Stimulated activated CD8-positive, alpha-beta memory T cell treated with anti-CD3 and anti-CD28 coated beads, Interleukin-12 subunit alpha, Interleukin-12 subunit beta, amount 100 ng/mL, for 24 hours (primary cell): Measurements from ENCODE around the gene CSF1R.
"Not testable (repeated sequence)": the region's sequence is repeated elsewhere in the genome, so short reads cannot be mapped to it uniquely, and the experiment has no call there.

Experiments
- DNase-seq: peaks from one replicate; pipeline ENCODE4 v3.0.0-alpha.2; 2020; ENCODE audit errors: extremely low read depth

Gene CSF1R

DNA sequence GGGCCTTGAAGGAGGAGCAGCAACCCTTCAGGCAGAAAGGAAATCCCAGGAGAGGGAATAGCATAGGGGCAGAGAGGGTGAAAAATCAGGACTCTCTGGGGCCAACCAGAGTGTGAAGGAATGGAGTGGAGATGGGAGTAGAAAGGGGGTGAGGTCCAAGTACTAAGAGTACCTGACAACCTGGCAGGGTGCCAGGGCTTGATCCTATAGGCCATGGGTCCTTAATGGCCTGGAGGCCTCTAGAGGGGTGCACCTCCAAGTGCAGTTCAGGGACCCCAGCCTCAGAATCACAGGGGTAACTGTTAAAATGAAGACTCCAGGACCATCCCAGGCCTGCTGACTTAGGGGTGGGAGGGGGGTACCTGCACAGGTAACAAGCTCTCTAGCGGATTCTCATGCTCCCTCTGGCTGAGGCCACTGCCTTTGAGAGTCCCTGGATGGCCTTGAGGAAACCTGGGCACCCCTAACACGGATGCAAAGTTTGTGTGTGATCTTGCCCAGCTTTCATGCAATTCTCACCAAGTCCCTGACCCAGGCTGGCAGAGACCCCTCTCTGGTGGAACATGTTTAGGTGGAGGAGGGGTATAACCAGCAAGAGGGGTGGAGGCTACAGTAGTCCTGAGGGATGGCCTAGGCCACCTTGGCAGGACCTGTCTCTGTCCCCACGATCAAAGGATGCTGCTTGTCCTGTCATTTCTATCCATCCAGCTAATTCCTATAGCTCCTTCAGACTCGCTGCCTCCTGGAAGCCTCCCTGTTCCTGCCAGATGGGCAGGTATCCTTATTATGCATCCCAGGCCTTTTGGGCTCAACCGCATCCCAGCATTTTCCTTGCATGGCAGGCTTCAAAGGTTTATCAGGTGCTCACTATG, 17.6 kb upstream of the CSF1R start:
- no peak for DNase-seq

DNA sequence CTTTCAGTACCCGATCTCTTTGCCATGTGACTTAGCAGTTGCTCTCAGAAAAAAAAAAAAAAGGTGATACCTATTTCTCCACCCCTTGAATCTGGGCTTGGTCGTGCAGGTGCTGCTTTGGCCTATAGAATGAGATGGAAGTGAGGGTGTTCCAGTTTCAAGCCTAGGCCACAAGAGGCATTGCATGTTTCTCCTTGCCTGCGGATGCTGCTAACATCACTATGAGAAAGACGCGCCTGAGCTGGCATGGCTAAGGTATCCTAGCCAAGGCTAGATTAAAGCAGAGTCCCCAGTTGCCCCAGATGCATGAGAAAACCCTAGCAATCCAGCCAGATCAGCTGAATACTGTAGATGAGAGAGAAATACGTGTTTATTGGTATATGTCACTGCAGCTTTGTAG, 14.7 kb upstream of the CSF1R start:
- no peak for DNase-seq

DNA sequence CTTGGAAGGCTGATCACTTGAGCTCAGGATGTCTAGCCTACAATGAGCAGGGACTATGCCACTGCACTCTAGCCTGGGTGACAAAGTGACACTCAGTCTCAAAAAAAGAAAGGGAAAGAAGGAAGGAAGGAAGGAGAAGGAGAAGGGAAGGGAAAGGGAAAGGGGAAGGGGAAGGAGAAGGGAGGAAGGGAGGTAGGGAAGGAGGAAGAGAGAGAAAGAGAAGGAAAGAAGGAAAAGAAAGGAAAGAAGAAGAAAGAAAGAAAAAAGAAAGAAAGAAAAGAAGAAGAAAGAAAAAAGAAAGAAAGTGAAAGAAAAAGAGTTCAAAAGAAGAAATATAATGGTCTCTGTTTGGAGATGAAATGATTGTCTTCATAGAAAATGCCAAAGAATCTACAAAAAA, 10.8 kb upstream of the CSF1R start:
- no peak for DNase-seq

DNA sequence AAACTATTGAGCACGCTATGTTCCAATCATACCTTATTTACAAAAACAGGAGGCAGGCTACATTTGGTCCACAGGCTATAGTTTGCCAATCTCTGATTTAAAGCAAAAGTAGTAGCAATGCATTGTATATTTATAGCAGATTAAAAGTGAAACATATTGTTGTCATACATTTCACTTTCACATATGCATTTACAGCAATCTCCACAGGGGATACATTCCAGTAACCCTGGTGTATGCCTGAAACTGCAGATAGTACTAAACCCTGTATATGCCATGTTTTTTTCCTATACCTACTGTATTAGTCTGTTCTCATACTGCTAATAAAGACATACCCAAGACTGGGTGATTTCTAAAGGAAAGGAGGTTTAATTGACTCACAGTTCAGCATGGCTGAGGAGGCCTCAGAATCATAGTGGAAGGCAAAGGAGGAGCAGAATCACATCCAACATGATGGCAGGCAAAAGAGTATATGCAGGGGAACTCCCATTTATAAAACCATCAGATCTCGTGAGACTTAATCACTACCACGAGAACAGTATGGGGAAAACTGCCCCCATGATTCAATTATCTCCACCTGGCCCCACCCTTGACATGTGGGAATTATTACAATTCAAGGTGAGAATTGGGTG, 5.9 kb upstream of the CSF1R start:
- no peak for DNase-seq

DNA sequence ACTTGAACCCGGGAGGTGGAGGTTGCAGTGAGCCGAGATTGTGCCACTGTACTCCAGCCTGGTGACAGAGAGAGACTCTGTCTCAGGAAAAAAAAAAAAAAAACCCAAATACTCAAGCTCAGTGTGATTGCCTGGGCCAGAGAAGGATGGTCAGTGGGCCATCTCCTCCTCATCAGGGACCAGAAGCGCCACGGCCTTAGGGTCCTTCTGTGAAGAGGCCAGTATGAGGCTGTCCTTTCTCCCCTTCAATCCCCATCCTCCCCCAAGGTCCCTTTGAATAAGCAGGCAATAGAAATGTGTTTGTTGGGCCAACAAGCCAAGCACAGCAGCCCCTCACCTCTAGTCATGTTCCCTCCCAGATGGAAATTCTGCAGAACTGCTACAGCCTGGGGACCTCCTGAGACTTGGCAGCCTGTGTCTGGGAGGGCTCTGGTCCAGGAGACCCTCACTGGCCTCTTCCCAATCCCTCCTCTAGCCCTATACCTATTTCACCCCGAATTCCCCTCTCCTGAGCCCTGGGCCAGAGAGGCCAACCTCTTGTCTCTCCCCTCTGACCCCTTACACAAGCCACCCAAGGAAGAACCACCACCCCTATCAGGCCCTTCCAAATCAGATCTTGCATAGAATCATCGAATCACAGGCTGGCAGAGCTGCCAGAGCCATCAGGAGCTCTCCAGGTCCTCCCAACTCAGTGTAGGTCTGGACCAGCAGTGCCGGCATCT, 1.0 kb downstream of the CSF1R start:
- no peak for DNase-seq

DNA sequence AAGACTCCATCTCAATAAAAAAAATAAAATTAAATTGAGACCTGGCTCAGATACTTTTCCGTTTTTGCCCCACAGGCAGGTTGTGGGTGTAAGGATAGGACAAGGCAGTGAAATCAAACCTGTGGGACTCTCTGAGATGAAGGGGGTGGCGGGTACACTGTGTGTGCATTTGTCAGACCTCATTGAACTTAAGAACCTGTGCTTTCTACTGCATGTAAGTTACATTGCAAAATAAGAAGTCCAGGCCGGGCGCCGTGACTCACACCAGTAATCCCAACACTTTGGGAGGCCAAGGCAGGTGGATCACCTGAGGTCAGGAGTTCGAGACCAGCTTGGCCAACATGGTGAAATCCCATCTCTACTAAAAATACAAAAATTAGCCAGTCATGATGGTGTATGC, 1.6 kb downstream of the CSF1R start:
- DNase-seq, result not testable (repeated sequence)

DNA sequence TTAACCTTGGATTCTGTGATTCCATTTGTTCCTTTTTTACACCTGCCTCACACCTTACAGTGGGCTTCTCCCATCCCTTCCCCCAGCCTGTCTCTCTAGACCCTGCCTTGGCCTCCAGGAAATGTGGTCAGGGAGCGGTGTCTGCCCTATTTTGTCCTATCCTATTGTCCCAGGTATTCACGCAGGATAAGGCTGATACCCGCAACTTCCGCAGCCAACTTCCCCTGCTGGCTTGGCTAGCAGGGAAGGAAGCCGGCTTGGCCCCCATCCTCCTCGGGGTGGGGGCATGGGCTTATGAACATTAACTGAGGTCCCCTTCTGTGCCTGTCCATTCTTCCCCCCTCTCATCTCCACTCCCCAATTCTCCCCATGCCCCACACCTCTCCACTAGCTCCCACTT, 3.5 kb downstream of the CSF1R start:
- DNase-seq, result no peak

DNA sequence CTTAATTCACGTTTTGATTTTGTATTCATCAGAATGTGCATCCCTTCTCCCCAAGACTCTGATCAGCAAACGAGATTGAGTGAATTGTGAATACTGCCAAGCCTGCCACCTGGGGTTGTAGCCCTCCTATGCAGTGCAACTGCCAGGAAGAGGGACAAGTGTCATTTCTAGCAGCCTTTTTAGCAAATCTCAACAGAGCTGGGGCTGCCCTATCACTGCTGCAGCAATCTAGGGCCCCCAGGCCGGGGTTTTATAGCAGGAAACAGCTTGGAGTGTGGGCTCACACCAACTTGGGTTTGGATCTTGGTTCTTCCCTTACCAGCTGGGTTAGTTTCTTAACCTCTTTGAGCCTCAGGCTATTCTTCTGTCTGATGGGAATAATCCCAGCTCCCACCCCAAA, 4.0 kb downstream of the CSF1R start:
- no peak for DNase-seq

DNA sequence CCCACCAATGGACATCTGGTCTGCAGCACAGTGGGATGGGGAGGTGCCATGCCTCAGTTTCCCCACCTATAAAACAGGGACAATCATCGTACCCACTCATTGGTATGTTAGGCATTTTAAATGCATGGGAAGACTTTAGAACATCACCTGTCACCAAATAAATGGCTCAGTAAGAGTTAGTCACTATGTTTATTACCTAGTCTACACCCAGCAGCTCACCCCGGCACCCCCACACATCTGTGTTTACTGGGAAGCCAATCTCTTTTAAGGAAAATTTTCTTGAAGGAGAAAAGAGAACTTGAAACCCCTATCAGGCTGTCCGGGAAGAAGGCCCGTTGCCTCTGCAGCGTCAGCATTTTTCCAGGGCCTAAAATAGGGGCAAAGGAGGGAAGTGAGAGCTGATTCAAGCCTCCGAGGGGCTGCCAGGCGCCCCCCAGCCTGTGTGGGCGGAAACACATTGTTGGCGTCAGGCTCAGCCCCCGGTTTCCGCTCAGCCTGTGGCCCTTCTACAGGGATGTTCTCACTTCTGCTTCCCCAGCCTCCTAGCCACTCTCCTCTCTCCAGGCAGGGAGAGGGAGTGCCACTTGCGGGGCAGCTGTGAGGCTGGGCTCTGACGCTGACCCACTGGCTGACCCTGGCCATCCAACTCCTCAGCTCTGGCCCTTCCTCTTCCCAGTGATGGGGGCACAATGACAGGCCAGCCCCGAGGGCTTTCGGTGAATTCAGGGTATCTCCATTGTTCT, 4.6 kb downstream of the CSF1R start:
- DNase-seq, result no peak

DNA sequence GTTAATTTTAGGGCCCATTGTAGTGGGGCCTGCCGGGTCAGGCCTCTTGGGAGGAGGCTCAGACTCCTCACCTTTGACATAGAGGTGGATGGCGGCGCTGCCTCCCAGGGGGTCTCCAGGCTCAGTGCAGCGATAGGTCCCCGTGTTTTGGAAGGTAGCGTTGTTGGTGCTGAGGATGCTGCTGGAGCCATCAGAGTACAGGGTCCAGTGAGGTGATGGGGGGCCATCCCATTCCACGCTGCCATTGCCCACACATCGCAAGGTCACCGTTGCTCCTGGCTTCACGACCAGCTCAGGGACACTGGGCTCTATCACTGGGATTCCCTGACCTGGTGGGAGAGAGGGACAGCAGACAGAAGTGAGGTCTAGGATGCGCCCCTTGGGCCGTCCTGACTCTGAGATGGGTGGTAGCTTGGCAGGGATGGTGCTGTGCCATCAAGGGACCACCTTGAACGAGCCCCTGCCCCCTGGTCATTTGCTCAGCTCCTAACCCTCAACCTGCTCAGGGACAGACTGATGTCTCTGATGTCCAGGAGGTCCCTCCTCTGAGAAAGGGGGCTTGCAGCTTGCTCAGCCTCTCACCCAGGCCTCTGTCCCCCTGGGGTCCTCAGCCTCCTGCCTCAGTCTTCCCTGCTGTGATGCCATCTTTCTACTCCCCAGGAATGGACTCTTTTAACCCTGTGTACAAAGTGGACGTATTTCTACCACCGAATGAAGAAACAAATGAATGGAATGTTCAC, 5.5 kb downstream of the CSF1R start:
- no peak for DNase-seq

DNA sequence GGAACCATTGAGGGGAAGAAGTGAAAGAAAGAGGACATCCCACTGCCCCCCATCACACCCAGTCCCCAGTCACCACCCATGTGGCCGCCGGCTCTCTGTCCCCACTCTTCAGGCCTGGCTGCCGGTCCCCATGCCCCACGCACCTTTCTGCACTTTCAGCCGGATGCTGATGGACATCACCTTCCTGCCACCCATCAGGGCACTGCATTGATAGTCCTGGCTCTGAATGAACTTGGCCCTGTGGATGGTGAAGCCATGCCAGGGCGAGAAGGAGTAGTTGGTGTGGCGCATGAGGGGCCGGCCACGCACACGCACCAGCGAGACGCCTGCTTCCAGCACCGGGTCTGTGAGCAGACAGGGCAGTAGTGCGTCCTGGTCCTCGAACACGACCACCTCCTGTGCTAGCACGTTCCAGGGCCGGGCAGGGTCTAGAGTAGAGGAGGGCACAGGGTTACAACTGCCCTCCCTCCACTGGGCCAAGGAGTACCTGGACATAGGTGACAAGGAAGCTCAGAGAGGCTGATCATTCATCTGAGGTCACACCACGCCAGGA, 6.4 kb downstream of the CSF1R start:
- DNase-seq, result no peak

DNA sequence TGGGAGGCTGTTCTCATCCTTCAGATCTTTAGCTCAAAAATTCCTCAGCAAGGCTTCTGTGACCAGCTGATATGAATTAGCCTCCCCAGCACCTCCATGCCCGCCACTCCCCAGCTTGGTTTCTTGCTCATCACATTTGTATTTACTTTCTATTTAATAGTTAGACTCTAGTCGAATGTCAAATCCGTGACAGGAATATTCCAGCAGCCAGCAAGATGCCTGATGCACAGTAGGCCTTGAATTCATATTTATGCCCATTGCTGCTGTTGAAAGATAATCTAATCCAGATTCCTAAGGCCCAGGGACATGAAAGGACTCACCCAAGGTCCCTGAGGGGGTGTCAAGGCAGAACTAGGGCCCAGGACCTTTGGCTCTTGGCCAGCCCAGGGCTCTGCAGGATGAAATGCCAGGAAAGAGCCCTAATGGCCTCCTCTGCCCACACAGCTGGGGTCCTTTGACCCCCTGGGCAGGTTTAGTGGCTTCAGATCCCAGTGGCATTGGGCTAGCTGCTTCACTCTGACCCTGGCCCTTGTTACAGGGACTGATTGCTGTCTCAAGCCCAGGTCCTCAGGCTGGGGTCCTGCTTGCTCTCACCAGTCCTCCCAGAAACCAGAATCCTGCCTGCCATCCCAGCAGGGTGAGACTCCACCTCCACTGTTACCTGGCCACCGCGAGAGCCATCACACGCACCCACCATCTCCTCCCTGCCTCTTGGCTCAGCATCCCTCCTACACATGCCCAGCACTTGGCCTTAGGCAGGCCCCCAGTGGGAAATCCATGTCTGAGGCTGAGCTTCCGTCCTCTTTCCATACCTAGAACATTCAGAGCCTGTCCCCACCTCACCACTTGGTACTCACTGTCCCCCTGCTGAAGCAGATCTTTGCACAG, 7.3 kb downstream of the CSF1R start:
- no peak for DNase-seq

DNA sequence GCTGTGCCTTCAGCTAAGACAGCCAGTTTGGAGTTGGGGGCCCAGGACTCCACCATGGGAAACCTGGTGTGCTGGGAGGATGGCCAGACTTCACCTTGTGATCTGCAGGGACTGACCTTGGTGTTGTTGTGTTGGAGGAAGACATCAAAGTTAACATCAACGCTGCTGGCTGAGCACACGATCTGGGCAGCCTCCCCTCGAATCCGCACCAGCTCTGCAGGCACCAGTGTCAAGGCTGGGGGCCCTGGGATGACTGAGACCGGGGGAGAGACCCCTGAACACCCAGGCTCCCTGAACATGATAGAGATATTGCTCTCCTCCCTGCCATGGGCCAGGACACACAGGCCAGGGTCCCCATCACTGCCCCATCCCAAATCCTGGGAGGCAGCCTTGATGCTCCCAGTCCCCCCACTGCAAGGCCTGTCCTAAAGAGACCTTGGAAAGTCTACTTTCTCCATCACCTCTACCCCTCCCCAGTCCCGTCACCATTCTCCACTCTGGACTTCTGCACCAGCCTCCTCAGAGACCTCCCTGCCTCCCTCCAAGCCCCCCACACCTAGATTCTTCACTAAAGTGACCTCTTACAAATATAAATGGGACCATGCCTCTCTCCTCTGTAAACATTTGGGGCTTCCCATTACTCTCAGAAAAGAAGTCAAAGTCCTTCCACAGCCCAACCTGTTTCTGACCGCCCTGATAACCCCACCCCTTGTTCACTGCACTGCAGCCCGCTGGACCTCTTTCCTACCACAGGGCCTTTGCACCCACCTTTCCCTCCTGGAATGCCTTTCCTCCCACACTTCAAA, 8.2 kb downstream of the CSF1R start:
- no peak for DNase-seq

DNA sequence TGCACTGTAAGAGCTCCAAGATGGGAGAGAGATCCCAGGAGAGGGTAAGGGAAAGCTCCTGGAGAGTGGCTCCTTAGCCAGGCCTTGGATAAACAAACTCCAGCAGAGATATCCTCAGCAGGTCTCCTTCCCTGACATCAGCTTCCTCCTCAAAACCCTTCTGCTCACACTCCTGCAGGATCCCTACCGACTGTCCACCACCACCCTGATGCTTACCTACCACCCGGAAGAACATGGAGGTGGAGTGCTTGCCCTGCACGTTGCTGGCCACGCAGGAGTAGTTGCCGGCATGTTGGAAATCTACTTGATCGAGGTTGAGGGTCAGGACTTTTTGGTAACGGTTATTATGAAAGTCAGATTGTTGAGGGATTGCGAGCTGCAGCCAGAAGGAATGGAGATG, 9.3 kb downstream of the CSF1R start:
- DNase-seq, result no peak

DNA sequence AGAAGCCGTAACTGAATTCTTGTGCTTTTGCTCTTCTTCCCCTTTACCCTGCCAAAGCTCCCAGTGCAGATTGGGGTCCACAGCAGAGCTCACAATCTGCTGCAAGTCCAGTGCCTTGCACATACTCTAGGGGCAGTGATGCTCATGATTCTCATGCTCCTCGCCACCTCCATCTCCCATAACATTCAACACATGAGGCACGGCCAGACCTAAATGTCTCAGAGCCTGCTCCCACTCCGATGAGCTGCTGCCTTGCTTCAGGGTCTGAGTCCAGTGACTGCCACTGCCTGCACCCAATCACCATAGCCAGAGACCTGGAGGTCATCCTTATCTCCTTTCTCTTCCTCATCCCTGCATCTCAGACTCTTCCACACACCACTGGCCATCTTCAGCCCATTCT, 10.5 kb downstream of the CSF1R start:
- no peak for DNase-seq

DNA sequence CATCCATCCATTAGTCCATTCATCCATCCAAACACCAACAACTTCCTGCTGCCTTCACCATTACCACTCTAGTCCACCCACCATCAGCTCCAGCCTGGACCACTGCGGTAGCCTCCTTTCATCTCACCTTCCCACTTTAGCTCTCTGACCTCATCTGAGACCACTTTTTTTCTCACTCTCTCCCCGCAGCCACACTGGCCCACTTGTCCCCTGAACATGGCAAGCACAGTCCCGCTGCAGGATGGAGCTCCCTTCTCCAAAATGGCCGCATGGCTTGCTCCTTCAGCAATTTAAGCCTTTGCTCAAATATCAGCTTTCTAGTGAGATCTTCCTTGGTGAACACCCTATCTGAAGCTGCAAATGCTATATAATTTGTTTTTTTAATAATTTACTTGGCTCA, 11.1 kb downstream of the CSF1R start:
- no peak for DNase-seq

DNA sequence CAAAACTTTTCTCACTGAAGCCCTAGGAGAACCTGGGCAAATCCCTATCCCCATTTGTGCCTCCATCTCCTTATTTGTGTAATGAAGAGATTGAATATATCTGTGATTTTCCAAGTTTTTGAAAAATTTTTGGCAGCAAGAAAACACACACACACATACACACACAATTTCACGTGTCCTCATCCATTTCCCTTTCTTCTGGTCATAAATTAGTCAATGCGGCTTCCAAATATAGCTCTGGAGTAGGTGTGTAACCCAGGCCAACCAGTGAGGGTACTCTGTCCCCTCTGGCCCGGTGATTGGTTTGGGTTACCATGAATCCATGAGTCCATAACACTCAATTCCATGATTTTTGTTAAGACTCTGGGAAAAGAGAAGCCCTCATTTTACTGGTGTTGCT, 12.7 kb downstream of the CSF1R start:
- no peak for DNase-seq

DNA sequence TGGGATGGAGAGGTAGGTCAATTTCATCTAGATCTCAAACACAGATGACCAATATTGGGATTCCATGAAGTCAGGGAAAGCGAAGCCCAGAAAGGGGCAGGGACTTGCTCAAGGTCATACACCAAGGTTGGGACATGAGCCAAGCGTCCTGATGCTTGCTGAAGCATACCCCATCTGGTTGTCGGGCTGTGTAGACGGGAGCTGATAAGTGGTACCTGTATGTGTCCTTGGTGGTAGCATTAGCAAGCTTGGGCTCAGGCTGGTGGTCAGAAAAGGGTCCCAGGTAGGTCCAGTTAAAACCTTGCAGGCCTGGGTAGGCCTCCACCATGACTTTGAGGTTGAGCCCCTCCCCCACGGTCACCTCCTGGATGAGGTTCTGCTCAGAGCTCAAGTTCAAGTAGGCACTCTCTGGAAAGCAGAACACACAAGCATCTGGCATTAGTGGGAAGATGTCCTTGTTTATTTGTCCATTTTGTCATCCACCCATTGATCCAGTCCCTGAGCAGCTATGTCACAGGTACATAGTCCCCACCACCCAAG, 13.2 kb downstream of the CSF1R start:
- no peak for DNase-seq

DNA sequence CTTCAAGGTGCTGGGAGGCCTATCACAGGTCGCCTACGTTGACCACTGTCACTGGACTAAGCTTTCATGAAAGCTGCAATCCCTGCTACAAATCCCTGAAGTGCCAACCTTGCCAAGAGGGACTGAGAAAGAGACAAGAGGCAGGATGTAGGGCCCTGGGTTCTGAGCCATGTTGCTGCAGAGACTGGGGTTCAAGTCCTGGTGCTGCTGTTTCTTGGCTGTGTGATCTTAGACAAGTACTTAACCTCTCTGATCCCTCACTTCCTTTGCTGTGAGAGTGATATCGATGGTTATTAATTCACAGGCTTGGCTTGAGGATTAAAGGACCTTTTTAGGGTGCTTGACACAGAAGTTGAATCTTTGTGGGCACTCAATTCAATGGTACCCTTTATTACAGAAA, 15.5 kb downstream of the CSF1R start:
- DNase-seq, result no peak
